HAP-1 (cell line): ENCODE measurements around the gene OXCT2.
A peak's percentile ranks its signal among the peaks of the same experiment; 100 is the strongest.

ENCODE experiments used
- DNase-seq, 2 experiments: peaks; one replicate each; pipeline ENCODE4 v3.0.0-alpha.2; 2016 to 2020; ENCODE audit warnings: low spot score in 2 of 2
- H3K27me3 ChIP-seq: fragments of 250-450 bp; sonication (Bioruptor Pico); 2 replicates; pipeline ENCODE4 v1.5.1; 2020; ENCODE audit warnings: low read depth, mild to moderate bottlenecking, moderate library complexity
- H3K36me3 ChIP-seq: fragments of 250-450 bp; sonication (Bioruptor Pico); replicated peaks from 2 replicates; pipeline ENCODE4 v1.5.1; 2020; ENCODE audit warnings: mild to moderate bottlenecking
- H3K4me1 ChIP-seq: fragments of 250-450 bp; sonication (Bioruptor Pico); 2 replicates; pipeline ENCODE4 v1.5.1; 2020; ENCODE audit warnings: mild to moderate bottlenecking
- H3K4me3 ChIP-seq: fragments of 250-450 bp; sonication (Bioruptor Pico); 2 replicates; pipeline ENCODE4 v1.5.1; 2020; ENCODE audit warnings: mild to moderate bottlenecking, moderate library complexity
- H3K9me3 ChIP-seq: fragments of 250-450 bp; sonication (Bioruptor Pico); 2 replicates; pipeline ENCODE4 v1.5.1; 2020; ENCODE audit warnings: mild to moderate bottlenecking, moderate library complexity
- in situ Hi-C: fragments of 300-500 bp; cut with MboI; formaldehyde crosslinking; loops from 3 replicates; pipeline ENCODE4 v1.14.3; 2020; ENCODE audit warnings: low sequenced_read_pairs, inconsistent platforms, mixed read lengths

The OXCT2 gene

DNA sequence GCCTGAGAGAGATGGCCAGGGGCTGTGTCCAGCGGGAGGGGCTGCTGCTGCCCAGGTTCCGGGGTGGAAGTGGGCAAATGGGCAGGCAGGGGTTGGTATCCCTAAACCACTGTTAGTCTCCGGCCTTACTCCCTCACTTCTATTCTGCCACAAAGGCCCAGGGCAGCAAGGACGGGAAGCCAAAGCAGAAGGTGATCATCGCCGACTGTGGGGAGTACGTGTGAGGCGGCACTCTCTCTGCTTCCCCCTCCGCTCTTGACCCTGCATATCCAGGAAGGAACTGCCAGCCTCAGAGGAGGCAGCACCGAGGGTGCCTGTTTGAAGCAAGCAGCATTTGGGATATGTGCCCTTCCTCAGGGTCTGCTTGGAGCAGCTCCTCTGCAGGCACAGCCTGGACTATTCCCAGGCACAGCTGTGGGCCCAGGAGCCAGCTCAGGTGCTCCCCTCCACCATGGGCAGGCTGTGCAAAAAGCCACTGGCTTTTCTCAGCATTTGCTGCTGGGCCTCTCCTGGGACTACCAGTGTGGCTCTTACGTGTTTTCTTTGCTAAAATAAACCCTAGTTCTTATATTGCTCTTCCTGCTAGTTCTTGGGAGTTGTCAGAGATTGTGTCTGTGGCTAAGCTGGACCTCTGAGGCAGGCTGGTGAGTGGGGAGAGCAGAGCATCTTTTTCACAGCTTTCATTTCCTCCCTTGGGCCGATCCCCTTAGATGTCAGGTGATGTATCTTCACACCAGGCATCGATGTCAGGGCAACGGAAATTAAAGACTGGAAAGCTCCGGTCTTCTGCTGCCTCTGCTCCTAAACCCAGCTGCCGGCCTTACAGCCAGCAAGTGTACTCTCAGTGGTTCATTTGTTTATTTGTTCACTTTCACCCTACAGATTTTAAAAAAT, 17.8 kb downstream of the OXCT2 start:
- H3K36me3 ChIP-seq, result peaks cover 84% of the 10 kb centered on the region
- DNase-seq, result no peak
- H3K9me3 ChIP-seq, result no peaks in the 10 kb centered on the region
- H3K4me3 ChIP-seq, result no peak overlapping the region
- in situ Hi-C loops, result no loop called here
- no peaks in the 10 kb centered on the region for H3K27me3 ChIP-seq
- H3K4me1 ChIP-seq, result no peaks in the 10 kb centered on the region

DNA sequence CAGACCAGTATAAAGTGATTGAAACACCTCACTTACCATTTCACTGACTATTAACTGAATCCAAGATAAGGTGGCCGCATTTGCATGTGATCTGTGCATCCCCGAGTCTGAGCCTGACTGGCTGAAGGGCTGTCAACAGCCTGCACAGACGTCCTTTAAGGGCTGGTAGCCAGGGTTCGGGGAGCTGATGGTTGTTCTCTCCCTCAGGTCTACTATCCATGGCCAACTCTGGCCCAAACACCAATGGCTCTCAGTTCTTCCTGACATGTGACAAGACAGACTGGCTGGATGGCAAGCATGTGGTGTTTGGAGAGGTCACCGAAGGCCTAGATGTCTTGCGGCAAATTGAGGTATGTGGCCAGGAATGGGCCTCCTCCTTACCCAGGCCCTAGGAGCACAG, 18.4 kb downstream of the OXCT2 start:
- no peaks in the 10 kb centered on the region for H3K9me3 ChIP-seq
- no peak overlapping the region for H3K4me3 ChIP-seq
- H3K27me3 ChIP-seq, result no peaks in the 10 kb centered on the region
- H3K4me1 ChIP-seq, result no peaks in the 10 kb centered on the region
- in situ Hi-C loops, result no loop called here
- DNase-seq, result no peak
- peaks cover 84% of the 10 kb centered on the region for H3K36me3 ChIP-seq

GRCh38 chr1:39751595-39751994, 19.6 kb downstream of the OXCT2 start:
- no peak overlapping the region for H3K4me3 ChIP-seq
- no peak for DNase-seq
- no peaks in the 10 kb centered on the region for H3K27me3 ChIP-seq
- H3K4me1 ChIP-seq, result no peaks in the 10 kb centered on the region
- in situ Hi-C loops, result no loop called here
- peaks cover 84% of the 10 kb centered on the region for H3K36me3 ChIP-seq
- H3K9me3 ChIP-seq, result no peaks in the 10 kb centered on the region

DNA sequence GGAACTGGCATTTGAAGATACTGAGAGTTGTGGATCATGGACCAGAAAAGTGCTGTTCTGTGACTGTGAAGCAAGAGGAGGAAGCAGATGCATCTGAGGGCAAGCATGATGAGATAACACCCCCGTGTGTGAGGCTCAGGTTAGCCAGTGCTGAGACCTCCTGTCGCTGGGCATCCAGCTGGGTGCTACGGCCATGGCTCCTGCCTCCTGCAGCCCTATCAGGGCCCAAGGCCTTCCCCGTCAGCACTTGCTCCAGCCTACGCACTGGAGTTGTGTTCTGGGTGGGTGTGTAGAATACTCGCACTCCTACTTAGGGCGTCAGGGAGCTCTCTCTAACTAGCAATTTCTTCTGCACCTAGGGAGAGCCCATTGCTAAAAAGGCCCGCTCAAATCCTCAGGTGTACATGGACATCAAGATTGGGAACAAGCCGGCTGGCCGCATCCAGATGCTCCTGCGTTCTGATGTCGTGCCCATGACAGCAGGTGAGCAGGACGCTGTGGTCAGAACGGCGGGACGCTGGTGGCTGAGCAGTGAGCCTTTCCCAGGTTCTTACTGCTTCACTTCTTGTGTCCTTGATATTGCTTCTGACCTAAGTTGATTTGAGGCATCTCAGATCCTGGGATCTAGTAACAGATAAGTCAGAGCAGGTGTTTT, 26.0 kb downstream of the OXCT2 start:
- Histone ChIP-seq H3K36me3 (peaks cover 90% of the 10 kb centered on the region), H3K9me3 (no peaks in the 10 kb centered on the region), H3K4me1 (peaks cover 1% of the 10 kb centered on the region; the same call in 1 of the 2 replicates), H3K27me3 (no peaks in the 10 kb centered on the region), H3K4me3 (no peak overlapping the region)
- in situ Hi-C loops, result no loop called here
- DNase-seq, result no peak

DNA sequence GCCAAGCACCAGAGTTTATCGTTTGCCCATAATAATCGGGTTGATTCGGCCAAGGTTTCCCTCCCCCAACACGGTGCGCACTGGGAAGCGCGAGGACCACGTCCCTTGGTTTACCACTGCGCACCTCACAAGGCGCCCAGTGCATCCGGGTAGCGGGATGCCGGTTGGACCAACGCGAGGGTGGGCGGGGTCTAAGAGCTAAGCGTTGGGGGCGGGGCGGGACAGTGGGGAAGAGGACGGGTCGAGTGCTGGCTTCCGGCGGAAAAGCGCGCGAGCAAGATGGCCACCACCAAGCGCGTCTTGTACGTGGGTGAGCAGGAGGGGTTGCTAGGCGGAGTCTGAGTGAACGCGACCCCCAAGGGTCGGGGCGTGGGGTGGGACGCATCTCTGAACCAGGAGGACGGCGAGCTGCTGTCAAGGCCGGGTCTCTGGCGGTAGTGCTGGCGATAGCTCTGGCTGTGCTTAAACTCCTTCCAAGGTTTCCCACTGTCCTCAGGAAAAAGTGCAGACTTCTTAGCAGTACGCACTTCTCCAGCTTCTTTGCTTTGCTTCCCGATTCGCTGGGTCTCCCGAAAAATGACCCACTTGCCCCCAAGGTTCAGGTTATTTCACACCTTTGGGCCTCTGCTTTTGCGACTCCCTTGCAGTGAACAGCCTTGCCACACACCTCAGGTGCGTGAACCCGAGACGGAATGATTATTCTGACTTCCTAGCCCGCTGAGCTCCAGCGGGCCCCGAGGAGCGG, 32.4 kb downstream of the OXCT2 start, which contains the start of gene PPIE:
PPIE (plus strand) TSS at position 261 of the 745 bp plus-strand sequence; CDS start at position 280, 19 bp downstream.
- Histone ChIP-seq H3K9me3 (no peaks in the 10 kb centered on the region), H3K27me3 (no peaks in the 10 kb centered on the region), H3K36me3 (peaks cover 32% of the 10 kb centered on the region), H3K4me1 (peaks cover 8% of the 10 kb centered on the region), H3K4me3 (peak within 1 kb of the TSS; percentile 84)
- DNase-seq, result peak; percentile 94 to 99
- in situ Hi-C loops, result no loop called here

DNA sequence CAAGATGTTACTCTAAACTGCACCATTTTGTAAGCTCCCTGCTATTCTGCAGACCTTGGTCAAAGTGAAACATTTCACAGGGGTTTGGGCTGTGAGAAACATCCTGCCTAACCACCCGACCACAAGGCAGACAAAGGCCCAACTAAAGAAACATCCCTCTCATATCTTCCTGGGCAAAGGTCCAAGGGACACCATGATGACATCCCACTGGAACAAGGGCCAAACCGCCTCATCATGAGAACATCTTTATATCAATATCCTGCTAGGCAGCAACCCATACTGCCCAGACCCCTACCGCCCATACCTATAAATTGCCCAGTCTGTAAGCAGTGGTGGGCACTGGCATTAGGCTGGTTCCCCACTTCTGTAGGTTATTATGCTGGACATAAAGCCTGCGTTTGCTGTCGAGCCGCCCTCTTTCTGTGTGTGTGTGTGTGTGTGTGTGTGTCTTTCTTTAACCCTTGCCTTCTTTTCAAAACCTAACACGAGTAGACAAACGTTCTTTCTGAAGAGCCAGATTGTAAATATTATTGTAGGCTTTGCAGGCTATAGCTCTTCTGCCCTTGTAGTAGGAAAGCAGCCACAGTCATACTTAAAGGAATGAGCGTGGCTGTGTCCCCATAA, 33.5 kb downstream of the OXCT2 start:
- no peaks in the 10 kb centered on the region for H3K9me3 ChIP-seq
- H3K36me3 ChIP-seq, result peaks cover 21% of the 10 kb centered on the region
- peaks cover 8% of the 10 kb centered on the region for H3K4me1 ChIP-seq
- H3K4me3 ChIP-seq, result no peak overlapping the region
- in situ Hi-C loops, result no loop called here
- H3K27me3 ChIP-seq, result no peaks in the 10 kb centered on the region; the same call in 1 of the 2 replicates
- DNase-seq, result no peak

DNA sequence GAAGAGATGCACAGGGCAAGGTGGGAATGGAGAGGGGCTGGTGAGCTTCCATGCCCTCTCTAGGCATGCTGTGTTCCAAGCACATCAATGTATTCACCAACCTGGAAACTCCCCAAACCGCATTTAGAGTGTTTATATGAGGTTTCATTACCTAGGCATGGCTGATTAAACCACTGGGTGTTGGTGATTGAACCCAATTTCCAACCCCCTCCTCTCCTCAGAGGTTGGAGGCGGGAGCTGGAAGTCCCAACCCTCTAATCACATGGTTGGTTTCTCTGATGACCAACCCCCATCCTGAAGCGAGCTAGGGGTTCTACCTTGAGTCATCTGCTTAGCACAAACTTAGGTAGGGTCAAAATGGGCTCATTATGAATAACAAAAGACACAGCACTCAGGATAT, 35.4 kb downstream of the OXCT2 start:
- peaks cover 5% of the 10 kb centered on the region; the same call in 1 of the 2 replicates for H3K27me3 ChIP-seq
- DNase-seq, result no peak
- in situ Hi-C loops, result no loop called here

GRCh38 chr1:39733161-39733560, 38.0 kb downstream of the OXCT2 start:
- no peaks in the 10 kb centered on the region for H3K9me3 ChIP-seq
- in situ Hi-C loops, result no loop called here
- no peak for DNase-seq
- no peak overlapping the region for H3K4me3 ChIP-seq
- H3K36me3 ChIP-seq, result no peaks in the 10 kb centered on the region
- no peaks in the 10 kb centered on the region; the same call in 1 of the 2 replicates for H3K4me1 ChIP-seq
- peaks cover 30% of the 10 kb centered on the region for H3K27me3 ChIP-seq

More for the DNA sequence above, 35.4 kb downstream of the OXCT2 start:
- Histone ChIP-seq H3K4me3 (no peak overlapping the region), H3K36me3 (peaks cover 6% of the 10 kb centered on the region), H3K4me1 (peaks cover 8% of the 10 kb centered on the region), H3K9me3 (no peaks in the 10 kb centered on the region)

DNA sequence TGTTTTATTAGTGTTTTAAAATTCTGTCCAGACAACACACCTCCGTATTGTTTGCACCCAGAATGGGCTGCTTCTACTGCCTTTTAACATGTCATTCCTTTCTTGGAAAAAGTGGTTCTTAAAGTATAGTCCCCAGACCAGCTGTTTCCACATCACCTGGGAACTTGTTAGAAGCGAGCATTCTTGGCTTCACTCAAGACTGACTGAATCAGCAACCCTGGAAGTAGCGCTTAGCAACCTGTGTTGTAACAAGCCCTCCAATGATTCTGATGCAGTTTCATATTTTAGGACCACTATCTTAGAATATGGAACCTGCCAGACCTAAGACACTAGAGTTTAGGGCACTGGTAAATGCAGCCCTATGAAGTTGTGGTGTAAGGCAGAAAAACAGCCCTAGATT, 38.4 kb downstream of the OXCT2 start:
- DNase-seq, result no peak
- no peaks in the 10 kb centered on the region for H3K9me3 ChIP-seq
- in situ Hi-C loops, result no loop called here
- no peaks in the 10 kb centered on the region for H3K4me1 ChIP-seq
- peaks cover 35% of the 10 kb centered on the region for H3K27me3 ChIP-seq
- H3K4me3 ChIP-seq, result no peak overlapping the region
- no peaks in the 10 kb centered on the region for H3K36me3 ChIP-seq

- Histone ChIP-seq H3K36me3 (no peaks in the 10 kb centered on the region), H3K4me3 (no peak overlapping the region), H3K4me1 (no peaks in the 10 kb centered on the region), H3K9me3 (no peaks in the 10 kb centered on the region), H3K27me3 (peaks cover 64% of the 10 kb centered on the region)
- in situ Hi-C loops, result loop anchor here (10.0 kb wide), 1 partner anchor 125 kb away; no protein-coding TSS in a partner anchor
- DNase-seq, result no peak
Observed at GRCh38 chr1:39729842-39730241, 41.3 kb downstream of the OXCT2 start.

DNA sequence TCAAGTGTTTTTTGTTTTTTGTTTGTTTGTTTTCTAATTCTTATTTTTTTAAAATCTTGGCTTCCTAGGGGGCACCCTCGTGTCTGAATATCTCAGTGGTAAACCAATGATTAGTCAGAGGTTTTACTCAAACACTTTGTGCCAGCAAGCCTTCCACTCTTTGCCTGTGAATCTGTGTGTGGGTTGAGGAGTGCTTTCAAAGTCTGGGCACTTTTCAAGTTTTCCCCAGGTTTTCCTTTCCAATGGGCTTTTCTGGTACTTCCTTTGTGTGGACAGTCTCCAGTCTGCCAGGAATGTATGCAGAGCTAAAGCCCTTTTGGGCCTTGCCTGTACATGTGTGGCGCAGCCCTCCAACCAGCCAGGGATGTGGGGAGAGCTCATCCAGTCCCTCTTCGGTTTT, 42.1 kb downstream of the OXCT2 start:
- no peaks in the 10 kb centered on the region for H3K9me3 ChIP-seq
- H3K27me3 ChIP-seq, result peaks cover 70% of the 10 kb centered on the region
- in situ Hi-C loops, result loop anchor here (10.0 kb wide), 1 partner anchor 124 kb away; no protein-coding TSS in a partner anchor
- H3K4me1 ChIP-seq, result no peaks in the 10 kb centered on the region
- no peaks in the 10 kb centered on the region for H3K36me3 ChIP-seq
- DNase-seq, result no peak
- H3K4me3 ChIP-seq, result no peak overlapping the region

GRCh38 chr1:39727932-39728317, 43.2 kb downstream of the OXCT2 start:
- Histone ChIP-seq H3K9me3 (no peaks in the 10 kb centered on the region), H3K4me1 (no peaks in the 10 kb centered on the region), H3K27me3 (peaks cover 72% of the 10 kb centered on the region), H3K36me3 (no peaks in the 10 kb centered on the region), H3K4me3 (no peak overlapping the region)
- no peak for DNase-seq
- in situ Hi-C loops, result loop anchor here (10.0 kb wide), 1 partner anchor 123 kb away; no protein-coding TSS in a partner anchor
